GM18505 (cell line): ENCODE measurements around the gene TRIM51.
"Not testable (repeated sequence)": the region's sequence is repeated elsewhere in the genome, so short reads cannot be mapped to it uniquely, and the experiment has no call there.

Source experiments
- ATAC-seq: cut with Tn5 transposase; IDR thresholded peaks from one replicate; pipeline ENCODE4 v1.9.1; 2021; ENCODE audit not compliant: unreplicated experiment
- POLR2A ChIP-seq: IDR thresholded peaks from 4 replicates; pipeline ENCODE4 v1.6.1; 2011; ENCODE audit warnings: borderline replicate concordance; ENCODE audit not compliant: insufficient read depth, insufficient read length; ENCODE audit errors: extremely low read depth

TRIM51 gene, protein sequence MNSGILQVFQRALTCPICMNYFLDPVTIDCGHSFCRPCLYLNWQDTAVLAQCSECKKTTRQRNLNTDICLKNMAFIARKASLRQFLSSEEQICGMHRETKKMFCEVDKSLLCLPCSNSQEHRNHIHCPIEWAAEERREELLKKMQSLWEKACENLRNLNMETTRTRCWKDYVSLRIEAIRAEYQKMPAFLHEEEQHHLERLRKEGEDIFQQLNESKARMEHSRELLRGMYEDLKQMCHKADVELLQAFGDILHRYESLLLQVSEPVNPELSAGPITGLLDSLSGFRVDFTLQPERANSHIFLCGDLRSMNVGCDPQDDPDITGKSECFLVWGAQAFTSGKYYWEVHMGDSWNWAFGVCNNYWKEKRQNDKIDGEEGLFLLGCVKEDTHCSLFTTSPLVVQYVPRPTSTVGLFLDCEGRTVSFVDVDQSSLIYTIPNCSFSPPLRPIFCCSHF

GRCh38 chr11:55882997-55883396 lies at the start of gene TRIM51:
Gene TRIM51 (plus strand): TSS chr11:55883297. CDS start chr11:55885429, 2,132 bp downstream.
- not testable (repeated sequence) for ATAC-seq

GRCh38 chr11:55838452-55838851 lies 44.6 kb upstream of the TRIM51 start, which contains the start of gene OR5D16:
Gene OR5D16 (plus strand): TSS chr11:55838752. CDS start chr11:55838752, 0 bp downstream.
- no peak for TF ChIP-seq POLR2A
- ATAC-seq, result no peak

DNA sequence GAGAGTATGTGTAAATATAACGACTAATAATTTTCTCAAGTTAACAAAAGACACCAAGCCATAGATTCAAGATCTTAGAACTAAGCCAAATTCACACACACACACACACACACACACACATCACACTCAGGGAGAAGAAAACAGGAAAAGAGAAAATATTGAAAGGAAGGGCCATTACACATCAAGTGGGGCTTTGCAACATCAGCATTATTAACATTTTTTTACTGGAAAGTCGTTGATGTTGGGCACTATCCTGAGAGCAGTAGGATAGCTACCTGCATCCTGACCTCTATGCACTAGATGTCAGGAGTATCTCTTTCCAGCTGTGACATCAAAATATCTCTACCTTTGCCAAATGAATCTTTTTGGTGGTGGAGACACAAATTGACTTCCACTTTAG lies 35.6 kb upstream of the TRIM51 start:
- TF ChIP-seq POLR2A, result no peak
- no peak for ATAC-seq

- ATAC-seq, result no peak
- TF ChIP-seq POLR2A, result no peak
Measured at GRCh38 chr11:55849037-55849436, 34.1 kb upstream of the TRIM51 start.

DNA sequence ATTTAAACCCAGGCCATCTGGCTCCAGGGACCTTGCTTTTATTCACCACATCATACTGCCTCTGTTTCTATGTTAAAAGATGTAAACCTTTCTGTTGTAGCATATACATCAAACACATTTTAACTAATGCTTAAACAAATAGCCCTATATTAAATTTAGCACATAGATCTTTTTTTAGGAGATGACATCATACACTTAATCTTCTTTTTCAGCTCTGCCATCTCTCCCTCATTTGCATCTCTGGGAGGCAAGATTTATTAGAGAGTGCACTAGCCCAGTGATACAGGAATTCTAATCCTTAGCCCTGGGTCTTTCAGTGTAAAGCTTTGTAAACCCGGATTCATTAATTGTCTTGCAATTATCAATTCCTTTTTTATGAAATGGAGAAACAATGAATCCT lies 31.0 kb upstream of the TRIM51 start:
- no peak for TF ChIP-seq POLR2A
- ATAC-seq, result no peak

DNA sequence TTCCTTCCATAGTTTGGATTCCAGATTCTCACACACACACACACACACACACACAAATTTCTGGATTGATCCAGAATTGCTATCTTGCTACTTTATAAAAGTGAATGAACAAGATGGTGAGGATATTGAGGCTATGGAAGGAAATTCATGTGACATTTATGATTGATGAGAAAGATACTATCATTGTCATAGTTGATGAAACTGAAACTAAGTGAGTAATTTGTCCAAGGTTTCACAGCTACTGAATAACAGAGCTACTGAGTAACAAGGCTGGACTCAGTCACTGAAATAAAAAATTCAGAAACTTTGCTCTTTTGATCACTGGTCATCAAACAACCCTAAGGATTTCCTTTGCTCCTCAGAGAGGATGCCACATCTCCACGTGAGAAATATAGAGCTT lies 28.4 kb upstream of the TRIM51 start:
- TF ChIP-seq POLR2A, result no peak
- no peak for ATAC-seq

DNA sequence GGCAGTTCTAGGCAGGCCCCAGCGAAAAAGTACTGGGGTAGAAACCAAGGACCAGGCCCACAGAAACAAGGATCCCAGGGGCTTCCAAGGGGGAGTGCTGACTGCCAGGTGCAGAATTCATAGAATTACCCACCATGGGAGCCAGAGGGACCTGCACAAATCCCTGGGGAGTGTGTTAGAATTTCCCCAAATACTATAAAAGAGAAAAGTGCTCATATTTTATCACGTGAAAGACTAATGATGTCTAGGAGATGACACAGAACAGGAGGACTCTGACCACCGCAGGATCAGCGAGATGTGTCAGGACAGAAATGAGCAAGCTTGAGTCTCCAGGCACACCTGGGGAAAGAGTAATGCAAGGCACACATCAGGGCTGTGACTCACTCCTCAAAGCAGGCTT lies 15.7 kb upstream of the TRIM51 start:
- not testable (repeated sequence) for ATAC-seq

- ATAC-seq, result not testable (repeated sequence)
Measured at GRCh38 chr11:55872731-55873130, 10.4 kb upstream of the TRIM51 start.

DNA sequence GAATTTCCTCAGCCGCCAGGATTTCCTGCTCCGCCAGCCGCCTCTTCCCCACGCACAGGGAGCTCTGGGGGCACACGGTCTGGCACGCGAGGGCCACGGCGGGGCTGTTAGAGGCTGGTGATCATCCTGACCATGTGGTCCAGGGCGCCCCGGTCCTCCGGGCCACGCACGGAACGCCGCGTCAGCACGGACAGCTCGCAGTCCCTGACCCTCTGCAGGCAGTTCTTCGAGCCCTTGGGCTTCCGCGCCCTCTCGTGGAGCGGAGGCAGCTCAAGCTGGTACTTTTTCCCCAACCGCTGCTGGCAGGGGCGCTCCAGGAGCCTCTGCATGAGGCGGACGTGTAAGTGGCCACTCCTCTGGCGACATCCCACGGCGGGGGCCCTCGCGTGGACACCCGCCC lies 10.0 kb upstream of the TRIM51 start:
- ATAC-seq, result not testable (repeated sequence)

DNA sequence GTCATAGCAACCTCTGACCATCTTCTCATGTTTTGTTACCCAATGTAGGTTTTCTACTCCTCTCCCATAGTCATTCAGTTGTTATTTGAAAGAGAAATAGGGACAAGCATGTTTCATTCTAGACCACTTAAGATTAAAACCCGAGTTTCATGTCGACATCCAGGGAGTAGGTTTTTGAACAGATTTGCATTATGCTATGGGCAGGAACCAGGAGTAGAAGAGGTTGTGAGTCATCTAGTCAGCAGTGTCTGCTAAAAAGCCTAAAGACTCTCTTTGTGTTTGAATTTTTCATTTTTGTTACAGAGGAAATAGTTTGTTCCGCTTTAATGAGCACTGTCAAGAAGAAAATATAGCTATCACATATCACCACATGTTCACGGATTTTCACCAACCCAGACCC lies 1.9 kb downstream of the TRIM51 start:
- not testable (repeated sequence) for ATAC-seq

GRCh38 chr11:55885481-55885880 lies 2.4 kb downstream of the TRIM51 start:
- not testable (repeated sequence) for ATAC-seq

GRCh38 chr11:55895216-55895615 lies 12.1 kb downstream of the TRIM51 start:
- no peak for ATAC-seq
- TF ChIP-seq POLR2A, result no peak

- no peak for TF ChIP-seq POLR2A
- no peak for ATAC-seq
Measured at GRCh38 chr11:55902308-55902707, 19.2 kb downstream of the TRIM51 start.

DNA sequence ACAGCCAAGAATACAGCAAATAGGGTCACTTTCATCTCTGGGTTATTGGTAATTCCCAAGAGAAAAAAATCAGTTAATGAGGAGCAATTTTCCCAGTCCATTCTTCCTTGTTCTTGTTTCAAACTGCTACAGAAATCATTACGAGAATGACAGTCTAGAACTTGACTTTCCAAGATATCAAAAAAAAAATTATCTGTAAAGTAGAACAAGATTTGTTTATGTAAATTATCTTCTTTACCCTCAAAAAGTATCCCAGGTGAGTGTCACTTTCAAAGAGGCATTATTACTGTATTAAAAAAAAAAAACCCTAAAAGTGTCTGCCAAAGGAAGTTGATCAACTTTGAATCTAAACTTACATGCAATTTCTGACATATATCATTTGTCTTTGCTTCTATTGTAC lies 31.4 kb downstream of the TRIM51 start, which contains the start of gene OR5W2:
TSS of gene OR5W2 (minus strand) at position 101 of the 400 bp plus-strand sequence. CDS start at position 101, 0 bp downstream.
- TF ChIP-seq POLR2A, result no peak
- ATAC-seq, result no peak

GRCh38 chr11:55920537-55920936 lies 37.4 kb downstream of the TRIM51 start:
- no peak for ATAC-seq
- TF ChIP-seq POLR2A, result no peak
